ENCODE results near the gene TOX2.

TOX2 gene

DNA sequence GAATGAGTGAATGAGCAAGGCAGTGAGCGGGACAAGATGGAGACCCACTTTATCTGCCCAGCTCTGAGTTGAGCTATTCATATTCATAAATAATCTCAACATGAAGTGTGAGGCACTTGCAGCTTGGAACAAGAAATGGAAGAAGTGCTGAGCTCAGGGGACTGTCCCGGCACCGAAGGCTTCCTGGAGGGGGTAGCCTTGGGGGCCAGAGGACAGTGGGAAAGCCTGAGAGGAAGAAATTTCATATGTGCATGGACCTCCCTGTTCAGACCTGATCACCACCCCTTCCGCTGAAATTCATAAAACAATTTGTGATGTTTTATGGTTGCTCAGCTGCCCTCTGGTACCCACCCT is 103.2 kb downstream of the TOX2 start:
- no peak for DNase-seq (ENCODE audit: low read depth in 2 of 2, low spot score in 1 of 2)

DNA sequence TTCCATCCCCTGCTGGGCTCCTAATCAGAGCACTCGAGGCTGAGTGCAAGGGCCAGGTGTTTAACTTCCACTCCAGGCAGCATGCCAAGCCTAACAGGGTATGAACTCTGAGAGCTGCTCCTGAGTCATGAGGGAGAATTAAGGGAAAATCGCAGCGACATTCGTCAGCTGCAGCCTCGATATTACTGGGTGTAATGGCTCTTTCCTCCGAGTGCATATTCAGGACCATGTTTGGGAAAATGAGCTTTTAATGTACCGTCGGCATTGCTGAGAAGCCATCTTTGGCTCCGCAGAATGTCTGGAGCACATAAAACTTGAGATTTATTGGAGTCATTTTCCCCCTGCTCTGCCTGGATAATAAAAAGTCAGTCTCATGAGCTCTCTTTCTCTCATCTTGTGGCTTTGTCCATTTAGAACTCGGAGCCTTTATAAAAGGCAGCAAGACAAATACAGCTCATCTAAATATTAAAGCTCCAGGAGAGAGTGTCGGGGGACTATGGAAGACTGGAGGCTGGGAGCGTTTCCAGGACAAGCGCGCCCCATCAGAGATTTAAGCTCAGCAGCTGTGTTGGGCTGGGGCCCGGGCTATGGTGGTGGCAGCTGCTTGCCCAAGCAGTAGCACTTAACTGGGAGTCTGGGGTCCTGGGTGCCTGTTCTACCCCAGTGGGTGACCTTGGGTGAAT is 103.7 kb downstream of the TOX2 start:
- no peak for DNase-seq (ENCODE audit: low read depth in 2 of 2, low spot score in 1 of 2)

DNA sequence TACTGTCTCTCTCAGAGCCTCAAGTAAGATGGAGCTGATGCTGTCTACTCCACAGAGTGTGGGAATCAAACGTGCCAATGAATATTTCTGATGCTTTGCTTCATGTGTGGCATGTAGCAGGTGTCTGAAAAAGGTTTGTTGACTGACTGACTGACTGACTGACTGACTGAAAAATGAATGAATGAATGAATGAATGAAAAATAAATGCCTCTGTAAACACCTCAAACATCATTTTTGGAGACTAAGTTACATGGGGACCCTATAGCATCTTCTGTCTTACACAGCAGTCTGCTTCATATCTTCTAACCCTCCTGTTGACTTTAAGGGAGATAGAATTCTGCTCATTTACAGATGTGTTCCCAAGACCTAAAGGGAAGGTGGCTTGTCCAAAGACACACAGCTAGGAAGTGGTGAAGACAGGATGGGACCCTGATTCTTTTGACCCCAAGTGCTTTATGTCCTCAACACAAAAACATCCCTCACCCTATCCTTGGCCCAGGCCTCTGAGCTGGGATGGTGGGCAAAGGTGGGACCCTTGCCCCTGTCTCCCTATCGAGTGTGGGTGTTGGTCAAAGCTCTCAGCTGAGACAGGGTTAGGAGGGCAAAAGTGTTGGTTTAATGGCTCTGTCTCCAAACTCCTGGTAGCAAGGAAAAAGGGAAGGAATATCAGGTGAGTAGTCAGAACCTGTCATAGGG is 104.4 kb downstream of the TOX2 start:
- no peak for DNase-seq (ENCODE audit: low read depth in 2 of 2, low spot score in 1 of 2)

DNA sequence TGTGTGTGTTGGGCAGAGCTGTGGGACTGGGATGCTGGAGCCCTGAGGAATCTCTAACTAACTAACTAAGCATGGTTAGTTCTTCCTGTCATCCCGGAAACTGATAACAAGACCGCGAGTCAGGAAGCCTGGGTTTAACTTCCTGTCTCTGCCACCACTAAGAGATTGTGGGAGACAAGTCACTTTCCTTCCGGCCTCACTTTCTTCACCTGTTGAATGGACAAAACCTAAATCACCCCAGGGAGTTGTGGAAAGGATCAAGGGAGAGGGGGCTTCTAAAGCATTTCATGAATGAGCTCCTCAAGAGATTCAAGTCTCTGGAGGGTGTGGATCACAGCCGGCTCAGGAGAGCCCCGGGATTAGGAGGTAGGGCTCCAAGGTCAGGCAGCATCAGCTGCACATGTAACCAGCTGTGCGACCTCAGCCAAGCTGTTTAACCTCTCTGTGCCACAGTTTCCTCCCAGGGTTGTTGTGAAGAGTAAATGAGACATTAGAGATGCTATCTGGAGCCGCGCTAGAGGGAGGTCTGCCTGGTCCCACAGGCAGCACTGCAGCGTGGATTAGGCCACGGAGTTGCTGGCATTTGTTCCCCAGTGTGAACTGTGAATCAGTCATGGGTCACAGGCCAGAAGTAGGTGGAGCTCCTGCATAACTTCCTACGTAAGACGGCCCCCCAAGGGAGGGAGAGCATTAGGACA is 105.1 kb downstream of the TOX2 start:
- no peak for DNase-seq (ENCODE audit: low read depth in 2 of 2, low spot score in 1 of 2)

DNA sequence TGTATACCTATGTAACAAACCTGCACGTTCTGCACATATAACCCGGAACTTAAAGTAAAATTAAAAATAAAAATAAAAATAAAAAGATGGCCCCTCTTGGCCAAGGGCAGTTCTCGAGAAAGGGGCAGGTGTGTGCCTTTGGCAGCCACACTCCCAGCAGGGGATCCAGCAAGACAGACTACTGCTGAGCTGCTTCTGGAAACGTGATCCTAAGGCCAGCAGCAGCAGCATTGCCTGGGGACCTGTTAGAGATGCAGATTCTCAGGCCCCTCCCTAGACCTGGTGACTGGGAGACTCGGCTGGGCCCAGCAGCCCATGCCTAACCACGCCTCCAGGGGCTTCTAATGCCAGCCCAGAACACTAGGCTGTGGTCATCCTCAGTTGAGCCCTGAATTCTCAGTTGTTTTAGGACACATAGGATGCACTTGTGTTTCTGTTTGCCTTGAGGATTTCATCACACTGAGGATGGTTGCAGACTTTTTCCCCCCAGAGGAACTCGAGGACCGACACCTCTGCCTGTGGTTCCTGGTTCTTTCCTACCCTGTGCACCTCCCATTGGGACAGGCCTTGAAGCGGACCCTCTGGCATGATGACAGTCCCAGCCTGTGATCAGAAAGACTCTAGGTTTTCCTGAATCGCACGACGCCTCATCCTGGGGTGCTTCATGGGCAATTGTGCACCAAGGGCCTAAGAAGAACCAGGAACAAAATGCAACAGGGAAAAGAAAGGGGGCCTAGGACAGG is 105.9 kb downstream of the TOX2 start:
- DNase-seq (ENCODE audit: low read depth in 2 of 2, low spot score in 1 of 2) = no peak

DNA sequence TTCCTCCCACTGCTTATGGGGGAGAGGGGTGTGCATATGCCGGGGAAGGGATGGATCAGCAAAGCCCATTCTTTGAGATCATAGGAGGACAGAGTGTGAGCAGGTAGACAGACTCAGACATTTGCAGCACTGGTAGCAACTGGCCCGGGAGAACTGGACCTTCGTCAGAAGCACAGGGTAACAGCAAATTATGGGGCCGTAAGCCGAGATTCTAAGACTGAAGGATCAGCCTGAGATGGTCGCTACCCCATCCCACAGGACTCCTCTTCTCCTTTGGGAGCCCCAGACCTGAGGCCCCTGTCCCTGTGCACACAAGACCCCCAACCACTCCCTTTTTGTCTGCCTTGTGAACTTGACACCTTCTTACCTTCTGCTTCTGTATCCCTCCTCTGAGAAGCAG is 106.5 kb downstream of the TOX2 start:
- no peak for DNase-seq (ENCODE audit: low read depth in 2 of 2, low spot score in 1 of 2)

DNA sequence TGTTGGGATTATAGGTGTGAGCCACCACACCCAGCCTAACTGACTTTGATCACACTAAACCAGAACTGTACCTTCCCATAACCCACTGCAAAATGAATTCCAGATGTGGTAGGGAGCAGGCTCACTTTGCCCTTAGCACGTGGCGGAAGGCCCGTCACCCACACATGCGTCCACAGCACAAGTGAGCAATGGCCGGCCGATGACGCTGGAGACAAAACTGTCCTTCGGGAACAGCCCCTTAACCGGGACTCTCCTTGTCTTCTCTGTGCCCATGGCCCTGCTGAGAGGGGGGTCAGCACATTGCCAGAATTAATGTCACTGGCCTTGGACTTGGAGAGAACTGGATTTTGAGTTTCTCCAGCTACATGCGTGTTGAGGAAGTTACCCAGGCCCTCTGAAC is 107.2 kb downstream of the TOX2 start:
- no peak for DNase-seq (ENCODE audit: low read depth in 2 of 2, low spot score in 1 of 2)

DNA sequence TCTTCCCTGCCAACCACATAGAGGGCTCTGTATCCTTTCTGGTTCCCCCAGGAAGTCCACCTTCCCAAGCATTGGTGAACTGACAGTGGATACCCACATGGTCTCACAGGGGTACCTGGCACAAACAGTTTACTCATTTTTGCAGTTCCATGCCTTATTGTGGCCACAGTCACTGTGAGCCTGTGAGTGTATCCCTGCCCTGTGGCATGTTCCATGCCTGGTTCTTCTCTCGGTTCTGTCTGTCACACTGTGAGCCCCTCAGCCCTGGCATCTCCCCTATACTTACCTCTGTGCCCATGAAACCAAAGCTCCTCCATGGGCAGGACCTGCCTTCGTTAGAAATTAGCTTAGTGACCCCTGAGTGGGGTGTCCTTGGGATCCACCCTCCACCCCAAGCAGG is 107.8 kb downstream of the TOX2 start:
- no peak for DNase-seq (ENCODE audit: low read depth in 2 of 2, low spot score in 1 of 2)

DNA sequence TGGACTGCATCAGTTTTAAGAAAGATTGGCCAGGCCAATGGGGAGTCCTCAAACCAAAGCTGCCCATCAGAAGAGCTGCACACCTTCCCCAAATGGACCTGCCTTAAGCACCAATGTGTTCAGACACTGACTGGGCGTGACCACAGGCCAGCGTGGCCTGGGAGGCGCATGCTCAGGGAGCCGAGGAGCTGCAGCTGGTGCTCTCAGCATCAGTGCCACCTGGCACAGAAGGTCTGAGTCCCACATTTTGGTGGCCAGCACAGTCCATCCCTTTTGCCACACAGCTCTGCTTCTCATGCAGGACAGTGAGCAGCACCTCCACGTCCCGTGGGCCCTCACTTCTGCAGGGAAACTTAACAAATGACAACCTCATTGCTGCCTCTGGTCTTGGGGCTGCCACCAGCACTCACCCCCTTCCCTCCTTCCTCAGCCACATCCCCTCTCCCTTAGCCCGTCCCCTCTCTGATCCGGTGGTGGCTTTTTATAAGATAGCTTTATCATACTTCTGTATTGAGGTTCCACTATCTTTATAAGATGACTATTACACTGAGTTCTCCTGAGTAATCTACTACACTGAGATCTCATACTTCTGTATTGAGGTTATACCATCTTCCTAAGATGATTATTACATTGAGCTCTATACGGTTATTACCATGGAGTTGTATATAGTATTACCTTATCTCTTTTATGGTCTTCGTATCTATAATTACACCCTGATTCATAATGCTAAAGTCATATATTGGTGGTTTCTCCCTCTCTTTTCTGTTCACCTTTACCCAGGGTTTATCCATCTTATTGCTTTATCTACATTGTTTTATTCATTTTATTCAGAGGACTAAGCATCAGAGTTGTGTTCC is 109.1 kb downstream of the TOX2 start:
- no peak for DNase-seq (ENCODE audit: low read depth in 2 of 2, low spot score in 1 of 2)

DNA sequence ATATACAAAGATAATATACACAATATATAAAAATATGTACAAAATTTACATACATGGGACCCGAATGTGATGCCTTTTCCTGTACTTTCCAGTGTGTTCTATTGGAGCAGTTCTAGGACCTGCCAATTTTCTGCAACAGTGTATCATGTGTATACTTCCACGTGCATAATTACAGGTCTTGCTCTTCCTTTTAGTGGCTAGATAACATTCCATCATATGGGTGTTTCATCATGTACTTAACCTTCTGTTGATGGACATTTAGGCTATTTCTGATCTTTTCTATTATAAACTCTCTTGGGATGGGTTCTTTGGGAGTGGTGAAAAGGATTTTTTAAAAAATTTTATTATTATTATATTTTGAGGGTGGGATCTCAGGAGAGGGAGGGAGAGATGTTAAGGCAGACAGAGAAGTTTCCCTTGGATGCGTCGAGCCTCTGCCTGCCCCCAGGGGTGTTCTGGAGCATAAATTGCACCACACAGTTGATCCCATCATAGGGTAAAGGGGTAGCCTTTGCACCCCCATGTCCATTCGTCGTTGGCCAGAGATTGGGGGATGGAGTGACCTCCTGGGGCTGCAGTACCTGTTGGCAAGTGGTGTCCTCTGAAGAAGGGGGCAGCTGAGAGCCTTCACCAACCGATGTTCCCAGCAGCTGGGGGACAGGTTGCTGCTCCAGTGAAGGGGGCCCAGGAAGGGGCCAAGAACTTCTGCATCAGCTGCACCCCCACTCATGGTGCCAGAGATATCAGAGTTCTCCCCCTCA is 110.3 kb downstream of the TOX2 start:
- no peak for DNase-seq (ENCODE audit: low read depth in 2 of 2, low spot score in 1 of 2)

DNA sequence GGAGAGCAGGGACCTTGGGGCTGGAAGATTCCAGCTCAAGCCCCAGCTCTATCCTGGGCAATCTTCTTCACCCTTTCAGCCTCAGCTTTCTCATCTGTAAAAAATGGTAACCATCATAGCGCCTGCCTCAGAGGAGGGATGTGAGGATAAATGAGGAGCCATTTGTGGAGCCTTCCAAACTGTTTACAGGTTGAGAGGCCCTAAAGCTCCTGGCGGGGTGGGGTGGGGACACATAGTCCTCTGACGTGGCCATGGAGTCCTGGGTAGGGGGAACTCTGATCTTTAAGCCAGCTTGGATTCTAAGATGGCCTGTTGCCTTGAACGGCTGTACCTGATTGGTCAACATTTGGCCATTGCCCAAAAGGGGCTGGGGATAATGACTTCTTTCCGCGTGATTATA is 111.1 kb downstream of the TOX2 start:
- no peak for DNase-seq (ENCODE audit: low read depth in 2 of 2, low spot score in 1 of 2)

DNA sequence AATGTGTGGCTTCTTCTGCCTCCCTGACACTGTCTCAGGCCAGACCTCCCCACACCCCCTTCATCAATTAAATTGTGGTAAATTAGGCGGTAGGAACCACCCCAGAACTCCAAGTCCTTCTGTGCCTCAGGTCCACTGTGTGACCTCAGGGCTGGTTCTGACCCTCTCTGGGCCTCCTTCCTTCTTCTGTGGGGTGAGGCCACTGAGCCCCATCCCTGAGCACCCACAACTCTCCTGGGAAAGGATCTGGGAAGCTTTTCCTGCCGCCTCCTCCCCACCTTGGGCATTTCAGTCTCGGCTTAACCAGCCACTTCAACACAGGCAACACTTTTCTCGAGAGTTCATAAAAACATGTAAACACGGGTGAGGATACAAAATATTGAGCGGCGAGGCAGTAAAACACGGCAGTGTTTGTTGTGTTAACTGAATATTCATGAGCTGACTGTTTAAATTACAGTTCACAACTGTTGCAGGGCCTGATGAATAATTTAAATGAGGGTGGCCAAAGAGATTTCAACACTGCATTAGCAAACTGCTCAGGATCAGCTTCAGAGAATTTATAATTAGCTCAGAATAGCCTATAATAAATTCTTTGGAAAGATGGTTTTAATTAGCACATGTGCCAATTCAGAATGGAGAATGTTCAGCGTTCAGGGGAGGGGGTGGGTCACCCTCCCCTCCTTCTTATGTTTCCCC is 112.1 kb downstream of the TOX2 start:
- no peak for DNase-seq (ENCODE audit: low read depth in 2 of 2, low spot score in 1 of 2)

DNA sequence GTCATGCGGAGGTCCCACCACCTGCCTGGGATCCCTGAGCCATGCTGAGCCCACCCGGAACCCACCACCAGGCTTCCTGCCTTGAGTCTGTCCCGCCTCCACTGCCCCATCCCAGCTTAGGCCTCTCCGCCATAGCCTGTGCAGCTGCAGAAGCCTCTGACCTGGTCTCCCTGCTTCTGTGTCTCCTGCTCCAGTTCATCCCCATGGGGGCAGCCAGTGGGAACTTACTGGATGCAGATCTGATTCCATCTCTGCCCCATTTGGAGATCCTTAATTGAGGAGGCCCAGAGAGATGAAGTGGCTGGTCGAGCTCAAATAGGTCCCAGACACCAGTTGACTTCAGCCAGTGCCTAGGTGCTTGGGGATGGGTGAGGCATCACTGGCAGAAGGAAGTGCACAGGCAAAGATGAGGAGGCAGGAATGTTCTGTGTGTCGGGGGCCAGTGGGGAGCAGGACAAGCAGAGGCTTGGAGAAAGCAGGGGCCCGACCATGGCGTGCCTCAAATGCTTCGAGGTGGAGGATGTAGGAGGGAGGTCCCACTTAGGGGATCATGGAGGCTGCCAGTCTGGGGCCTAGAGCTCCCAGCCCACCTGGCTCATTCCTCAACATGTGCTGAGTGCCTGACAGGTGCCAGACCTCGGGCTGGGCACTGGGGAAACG is 112.8 kb downstream of the TOX2 start:
- DNase-seq (ENCODE audit: low read depth in 2 of 2, low spot score in 1 of 2) = no peak

DNA sequence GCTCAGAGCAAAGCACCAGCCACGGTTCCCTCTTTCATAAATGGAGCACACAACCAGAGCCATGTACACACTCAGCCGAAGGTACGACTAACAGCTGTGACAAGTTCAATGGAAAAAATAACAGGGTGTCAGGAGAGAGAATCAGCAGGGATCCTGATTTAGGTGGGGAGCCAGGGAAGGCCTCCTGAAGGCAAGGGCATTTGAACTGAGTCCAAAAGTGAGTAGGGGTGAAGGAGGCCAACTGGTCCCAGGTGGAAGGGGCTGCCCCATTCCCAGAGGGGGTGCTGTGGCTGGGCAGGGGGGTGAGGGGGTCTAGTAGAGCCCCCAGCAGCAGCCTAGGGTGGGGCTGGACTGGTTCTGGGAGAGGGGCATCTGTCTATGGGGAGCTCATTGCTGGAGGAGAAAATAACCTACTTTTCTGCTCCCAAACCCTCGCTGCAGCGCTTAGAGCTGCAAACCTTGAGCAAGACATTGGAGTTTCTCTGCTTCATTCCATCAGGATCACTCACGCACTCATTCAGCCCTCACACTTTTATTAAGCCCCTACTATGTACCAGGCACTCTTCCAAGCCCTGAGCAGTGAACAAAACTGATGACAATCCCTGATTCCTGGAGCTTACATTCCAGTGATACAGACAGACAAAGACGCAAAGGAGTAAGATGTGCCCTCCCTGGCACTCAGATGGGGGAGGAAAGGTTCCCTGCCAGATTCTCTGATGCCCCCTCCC is 113.5 kb downstream of the TOX2 start:
- no peak for DNase-seq (ENCODE audit: low read depth in 2 of 2, low spot score in 1 of 2)

DNA sequence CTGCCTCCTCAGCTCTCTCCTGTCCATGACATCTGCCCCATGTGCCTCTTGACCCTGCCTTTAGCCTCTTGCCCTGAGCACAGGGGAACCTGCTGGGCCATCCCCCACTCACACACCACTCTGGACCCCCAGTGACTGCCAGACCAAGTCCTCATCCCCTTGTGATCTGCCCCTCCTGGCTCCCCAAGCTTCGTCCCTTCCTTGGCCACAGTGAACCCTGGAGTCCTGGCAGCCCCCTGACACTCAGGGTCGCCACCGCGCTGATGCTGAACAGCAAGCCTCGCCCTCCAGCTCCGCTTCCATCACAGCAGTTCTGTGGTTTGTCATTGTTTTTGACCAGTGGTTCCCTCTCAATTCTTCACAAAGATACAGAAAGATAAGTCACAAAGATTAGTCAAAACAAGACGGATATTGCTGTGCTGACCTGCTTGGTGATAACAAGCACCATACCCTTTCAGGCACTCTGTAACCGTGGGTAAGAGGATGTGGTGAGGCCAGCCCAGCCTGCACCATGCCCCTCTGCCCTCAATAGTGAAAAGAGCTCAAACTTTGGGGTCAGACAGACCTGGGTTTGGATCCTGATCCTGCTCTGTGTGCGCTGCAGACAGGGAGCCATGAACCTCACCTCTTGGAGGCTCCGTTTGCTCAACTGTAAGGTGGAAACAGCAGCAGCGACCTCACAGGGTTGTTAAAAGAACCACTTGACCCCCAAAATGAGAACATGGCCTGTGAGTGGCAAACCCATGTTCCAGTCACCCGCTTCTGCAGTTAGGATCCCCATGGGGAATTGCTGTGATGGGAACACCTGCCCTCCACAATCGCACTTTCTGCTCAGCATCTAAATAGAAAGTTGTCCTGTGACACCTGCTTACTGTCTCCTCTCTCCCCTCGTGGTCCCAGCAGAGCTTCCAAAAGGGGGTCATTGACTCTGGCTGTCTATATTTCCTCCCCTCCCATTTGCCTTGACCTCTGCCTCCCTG is 114.5 kb downstream of the TOX2 start:
- no peak for DNase-seq (ENCODE audit: low read depth in 2 of 2, low spot score in 1 of 2)

DNA sequence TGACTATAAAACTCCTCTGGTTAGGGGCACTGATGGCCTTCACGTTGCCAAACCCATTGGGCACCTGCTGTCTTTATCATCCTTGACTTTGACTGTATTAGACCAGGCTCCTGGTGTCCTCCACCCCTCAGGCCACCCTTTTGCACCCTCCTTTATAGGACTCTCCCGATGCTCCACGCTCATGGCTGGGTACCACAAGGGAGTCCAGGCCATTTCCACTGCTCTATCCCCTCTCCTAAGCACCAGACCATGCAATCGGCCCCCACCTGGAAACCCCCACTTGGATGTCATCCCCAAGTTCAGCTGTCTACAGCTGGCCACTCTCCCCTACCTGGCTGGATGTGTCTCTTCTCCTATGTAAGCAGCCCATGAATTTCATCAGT is 115.2 kb downstream of the TOX2 start:
- no peak for DNase-seq (ENCODE audit: low read depth in 2 of 2, low spot score in 1 of 2)

DNA sequence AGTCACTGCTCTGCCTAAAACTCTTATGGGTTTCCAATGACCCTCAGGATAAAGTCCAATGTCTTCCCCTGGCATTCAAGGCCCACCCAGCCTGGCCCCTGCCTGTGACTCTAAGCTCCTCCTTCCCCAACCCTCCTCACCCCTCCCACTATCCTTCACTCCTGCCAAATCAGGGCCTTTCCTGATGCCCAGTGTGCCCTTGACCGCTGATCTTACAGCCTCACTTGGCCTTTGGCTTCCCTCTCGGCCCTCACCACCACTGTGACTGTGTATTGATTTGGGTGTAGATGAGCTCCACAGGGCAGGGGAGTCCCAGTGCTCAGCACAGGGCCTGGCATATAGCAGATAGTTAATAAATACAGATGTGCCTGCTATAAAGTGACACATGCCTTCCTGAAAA is 115.7 kb downstream of the TOX2 start:
- no peak for DNase-seq (ENCODE audit: low read depth in 2 of 2, low spot score in 1 of 2)

Measured in stimulated activated CD8-positive, alpha-beta memory T cell treated with anti-CD3 and anti-CD28 coated beads, Interleukin-4, amount 100 ng/mL, for 1 hour (primary cell).